GM12865 (cell line): ENCODE measurements around the gene NKAIN1.
"Not testable (repeated sequence)": the region's sequence is repeated elsewhere in the genome, so short reads cannot be mapped to it uniquely, and the experiment has no call there.

Experiments used
- DNase-seq: peaks from one replicate; pipeline ENCODE4 v3.0.0; 2010; ENCODE audit warnings: low read depth
- H3K4me3 ChIP-seq: 2 replicates; pipeline ENCODE4 v1.5.1; 2011; ENCODE audit warnings: mild to moderate bottlenecking, low read depth, low read length, control low read depth
- TF ChIP-seq, protein P1 (sequence below): IDR thresholded peaks from 2 replicates; pipeline ENCODE4 v1.5.1; 2011; ENCODE audit warnings: low read length, control low read depth, low read depth, inconsistent platforms; ENCODE audit not compliant: insufficient read depth; ENCODE audit errors: missing control alignments

The NKAIN1 gene

DNA sequence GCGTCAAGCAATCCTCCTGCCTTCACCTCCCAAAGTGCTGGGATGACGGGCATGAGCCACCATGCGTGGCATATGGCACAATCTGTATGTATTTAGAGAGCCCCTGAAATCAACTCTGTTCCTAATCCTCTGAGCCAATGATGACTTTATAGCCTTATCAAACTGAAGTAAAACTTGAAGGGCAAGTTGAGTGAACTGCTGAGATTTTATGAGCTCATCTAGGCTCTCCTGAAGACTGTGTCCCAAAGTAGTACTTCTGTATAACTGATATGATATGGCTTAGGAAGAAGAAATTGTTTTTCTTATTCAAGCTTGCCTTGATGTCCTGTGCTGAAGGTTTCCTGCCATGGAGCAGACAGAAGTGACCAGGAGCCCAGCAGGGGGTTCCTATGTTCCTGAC is 23.7 kb upstream of the NKAIN1 start:
- H3K4me3 ChIP-seq = no peak overlapping the region
- no peak for DNase-seq
- TF ChIP-seq, protein P1, sequence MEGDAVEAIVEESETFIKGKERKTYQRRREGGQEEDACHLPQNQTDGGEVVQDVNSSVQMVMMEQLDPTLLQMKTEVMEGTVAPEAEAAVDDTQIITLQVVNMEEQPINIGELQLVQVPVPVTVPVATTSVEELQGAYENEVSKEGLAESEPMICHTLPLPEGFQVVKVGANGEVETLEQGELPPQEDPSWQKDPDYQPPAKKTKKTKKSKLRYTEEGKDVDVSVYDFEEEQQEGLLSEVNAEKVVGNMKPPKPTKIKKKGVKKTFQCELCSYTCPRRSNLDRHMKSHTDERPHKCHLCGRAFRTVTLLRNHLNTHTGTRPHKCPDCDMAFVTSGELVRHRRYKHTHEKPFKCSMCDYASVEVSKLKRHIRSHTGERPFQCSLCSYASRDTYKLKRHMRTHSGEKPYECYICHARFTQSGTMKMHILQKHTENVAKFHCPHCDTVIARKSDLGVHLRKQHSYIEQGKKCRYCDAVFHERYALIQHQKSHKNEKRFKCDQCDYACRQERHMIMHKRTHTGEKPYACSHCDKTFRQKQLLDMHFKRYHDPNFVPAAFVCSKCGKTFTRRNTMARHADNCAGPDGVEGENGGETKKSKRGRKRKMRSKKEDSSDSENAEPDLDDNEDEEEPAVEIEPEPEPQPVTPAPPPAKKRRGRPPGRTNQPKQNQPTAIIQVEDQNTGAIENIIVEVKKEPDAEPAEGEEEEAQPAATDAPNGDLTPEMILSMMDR = no peak

DNA sequence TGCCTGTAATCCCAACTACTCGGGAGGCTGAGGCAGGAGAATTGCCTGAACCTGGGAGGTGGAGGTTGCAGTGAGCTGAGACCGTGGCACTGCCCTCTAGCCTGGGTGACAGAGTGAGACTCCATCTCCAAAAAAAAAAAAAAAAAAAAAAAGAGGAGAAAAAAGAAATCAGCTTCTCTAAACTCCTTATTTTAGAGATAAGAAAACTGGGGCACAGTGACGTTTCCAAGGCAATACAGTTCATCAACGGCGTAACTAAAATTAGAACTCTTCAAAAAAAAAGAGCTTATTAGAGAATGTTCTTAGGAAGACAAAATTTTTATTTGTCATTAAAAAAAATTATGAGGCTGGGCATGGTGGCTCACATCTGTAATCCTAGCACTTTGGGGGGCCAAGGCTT is 22.7 kb upstream of the NKAIN1 start:
- not testable (repeated sequence) for DNase-seq, H3K4me3 ChIP-seq

DNA sequence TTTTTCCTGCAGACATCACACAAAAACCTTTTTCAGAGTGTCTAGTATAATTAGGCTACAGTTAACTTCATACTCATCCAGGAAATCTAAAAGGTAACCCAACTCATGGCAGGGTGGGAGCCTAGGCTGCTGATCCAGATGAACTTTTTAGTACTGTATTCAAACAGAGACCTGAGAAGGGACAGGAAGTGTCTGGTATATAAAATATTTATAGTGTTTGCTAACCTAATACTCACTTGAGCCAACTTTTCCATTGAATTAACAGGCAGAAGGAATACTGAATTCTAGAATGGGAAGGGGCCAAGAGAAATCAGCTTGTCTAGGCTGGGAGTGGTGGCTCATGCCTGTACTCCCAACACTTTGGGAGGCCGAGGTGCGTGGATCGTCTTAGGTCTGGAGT is 22.2 kb upstream of the NKAIN1 start:
- H3K4me3 ChIP-seq = no peak overlapping the region
- no peak for DNase-seq
- TF ChIP-seq, protein P1 = no peak

DNA sequence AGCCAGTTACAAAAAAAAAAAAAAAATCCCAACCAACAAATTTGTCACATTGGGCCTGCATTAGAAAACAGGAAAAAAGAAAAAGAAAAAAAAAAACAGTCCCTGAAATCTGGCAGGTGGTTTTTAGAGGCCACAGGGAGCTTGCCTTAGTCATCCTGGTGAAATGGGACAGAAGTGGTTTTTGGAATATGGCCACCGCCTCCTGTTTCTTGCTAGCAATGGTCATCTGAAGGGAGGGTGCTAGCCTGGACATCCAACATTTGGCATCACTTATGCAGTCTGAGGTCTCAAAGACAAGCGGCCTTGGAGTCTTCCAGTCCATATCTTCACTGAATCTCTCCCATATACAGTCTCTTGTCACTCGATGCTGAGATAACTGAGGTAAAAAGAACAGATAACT is 20.1 kb upstream of the NKAIN1 start:
- TF ChIP-seq, protein P1 = no peak
- no peak for DNase-seq
- H3K4me3 ChIP-seq = no peak overlapping the region

DNA sequence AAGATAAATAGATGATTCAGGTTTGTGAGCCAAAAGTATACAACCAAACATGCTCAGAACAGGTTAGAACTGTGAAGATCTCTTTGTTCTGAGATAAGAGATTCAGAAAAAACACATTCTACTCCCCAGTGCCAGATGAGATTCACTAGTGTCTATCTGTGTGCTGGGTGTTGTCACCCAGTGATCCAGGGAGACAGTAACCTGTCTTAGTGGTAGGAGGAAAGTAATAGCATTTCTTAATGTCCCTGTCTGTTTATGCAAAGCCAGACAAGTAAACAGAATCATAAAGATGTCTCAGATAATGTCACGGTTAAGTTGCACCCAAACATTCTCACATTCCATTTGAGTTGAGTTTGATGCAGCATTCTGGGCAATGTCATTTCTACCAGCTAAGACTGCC is 18.9 kb upstream of the NKAIN1 start:
- DNase-seq = no peak
- no peak overlapping the region for H3K4me3 ChIP-seq
- TF ChIP-seq, protein P1 = no peak

DNA sequence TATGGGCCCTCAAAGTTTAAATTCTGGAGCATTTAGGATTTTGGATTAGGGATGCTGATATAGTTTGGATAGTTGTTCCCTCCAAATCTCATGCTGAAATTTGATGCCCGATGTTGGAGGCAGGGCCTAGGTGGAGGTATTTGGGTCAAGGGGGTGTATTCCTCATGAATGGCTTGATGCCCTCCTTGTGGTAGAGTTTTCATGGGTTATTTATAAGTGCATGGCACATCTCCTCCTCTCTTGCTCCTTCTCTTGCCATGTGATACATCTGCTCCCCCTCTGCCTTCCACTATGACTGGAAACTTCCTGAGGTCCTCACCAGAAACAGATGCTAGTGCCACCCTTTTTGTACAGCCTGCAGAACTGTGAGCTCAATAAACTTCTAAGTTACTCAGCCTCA is 17.5 kb upstream of the NKAIN1 start:
- DNase-seq = no peak
- no peak overlapping the region for H3K4me3 ChIP-seq
- TF ChIP-seq, protein P1 = no peak

DNA sequence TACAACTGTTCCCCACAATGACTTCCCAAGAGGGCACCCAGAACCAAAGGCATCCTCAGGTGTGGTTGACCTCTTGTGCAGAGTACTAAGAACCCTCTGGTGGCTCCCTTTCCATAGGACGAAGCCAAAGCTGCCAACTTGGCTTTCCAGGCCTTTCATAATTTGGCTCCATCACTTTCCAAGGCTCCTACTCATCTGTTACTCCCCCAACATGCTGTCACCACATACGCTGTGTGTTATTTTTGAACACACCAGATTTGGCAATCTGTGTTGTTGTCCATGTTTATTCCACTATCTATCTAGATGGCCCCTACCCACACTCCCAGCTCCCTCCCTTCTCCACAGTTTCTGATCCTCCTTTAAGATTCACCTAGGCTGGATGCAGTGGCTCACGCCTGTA is 10.2 kb upstream of the NKAIN1 start:
- TF ChIP-seq, protein P1 = no peak
- DNase-seq = no peak
- H3K4me3 ChIP-seq = no peak overlapping the region

DNA sequence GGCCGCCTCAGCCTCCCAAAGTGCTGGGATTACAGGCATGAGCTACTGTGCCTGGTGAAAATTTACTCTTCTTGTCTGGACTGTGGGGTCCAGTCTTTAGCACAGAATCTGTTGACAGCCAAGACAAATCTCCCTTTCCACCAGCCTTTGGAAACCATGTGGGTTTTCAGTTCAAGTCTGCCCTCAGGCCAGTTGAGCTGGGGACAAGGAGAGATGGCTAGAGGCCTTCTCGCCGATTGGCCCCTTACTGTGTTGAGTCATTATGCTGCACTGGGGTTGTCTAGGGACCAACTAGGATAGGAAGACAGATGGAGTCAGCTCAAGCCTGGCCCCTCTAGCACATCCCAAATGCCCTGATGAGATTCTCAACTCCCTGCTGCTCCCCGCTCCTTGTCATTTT is 8.6 kb upstream of the NKAIN1 start:
- no peak overlapping the region for H3K4me3 ChIP-seq
- DNase-seq = no peak
- TF ChIP-seq, protein P1 = no peak
